HG02571 (cell line): ENCODE measurements around the gene KLK1.
"Not testable (repeated sequence)": the region's sequence is repeated elsewhere in the genome, so short reads cannot be mapped to it uniquely, and the experiment has no call there.

Experiments used
- ATAC-seq: cut with Tn5 transposase; IDR thresholded peaks from one replicate; pipeline ENCODE4 v1.9.1; 2021; ENCODE audit warnings: mild to moderate bottlenecking, moderate library complexity; ENCODE audit not compliant: unreplicated experiment

The KLK1 gene

DNA sequence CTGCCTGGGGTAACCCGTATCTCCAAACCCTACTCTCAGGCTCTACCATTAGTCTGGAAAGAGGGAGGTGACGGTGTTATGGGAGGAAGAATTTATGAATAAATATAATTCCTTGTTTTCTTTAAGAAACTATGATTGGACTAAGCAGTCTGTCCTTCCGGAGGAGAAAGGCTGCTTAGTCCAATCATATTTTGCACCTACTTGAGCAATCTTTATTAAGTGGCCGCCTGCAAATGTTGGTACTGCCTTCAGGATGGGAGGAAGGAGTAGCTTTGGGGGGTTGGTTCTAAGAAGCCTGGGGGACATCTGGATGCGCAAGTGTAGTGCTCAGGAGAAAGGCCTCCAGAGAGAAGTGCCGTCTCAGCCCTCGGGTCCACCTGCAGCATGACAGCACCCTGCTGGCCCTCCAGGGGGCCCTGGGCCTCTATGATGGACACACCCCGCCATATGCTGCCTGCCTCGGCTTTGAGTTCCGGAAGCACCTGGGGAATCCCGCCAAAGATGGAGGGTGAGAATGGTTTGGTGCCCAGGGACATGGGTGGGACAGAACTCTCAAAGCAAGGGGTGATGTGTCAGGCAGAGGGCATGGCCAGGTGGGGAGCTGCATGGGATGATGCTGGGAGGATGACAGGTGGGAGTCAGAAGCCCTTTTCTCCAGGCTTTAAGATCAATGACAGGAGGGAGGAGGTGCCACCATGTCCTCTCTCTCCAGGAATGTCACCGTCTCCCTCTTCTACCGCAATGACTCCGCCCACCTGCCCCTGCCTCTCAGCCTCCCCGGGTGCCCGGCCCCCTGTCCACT is 29.3 kb downstream of the KLK1 start:
- no peak for ATAC-seq

DNA sequence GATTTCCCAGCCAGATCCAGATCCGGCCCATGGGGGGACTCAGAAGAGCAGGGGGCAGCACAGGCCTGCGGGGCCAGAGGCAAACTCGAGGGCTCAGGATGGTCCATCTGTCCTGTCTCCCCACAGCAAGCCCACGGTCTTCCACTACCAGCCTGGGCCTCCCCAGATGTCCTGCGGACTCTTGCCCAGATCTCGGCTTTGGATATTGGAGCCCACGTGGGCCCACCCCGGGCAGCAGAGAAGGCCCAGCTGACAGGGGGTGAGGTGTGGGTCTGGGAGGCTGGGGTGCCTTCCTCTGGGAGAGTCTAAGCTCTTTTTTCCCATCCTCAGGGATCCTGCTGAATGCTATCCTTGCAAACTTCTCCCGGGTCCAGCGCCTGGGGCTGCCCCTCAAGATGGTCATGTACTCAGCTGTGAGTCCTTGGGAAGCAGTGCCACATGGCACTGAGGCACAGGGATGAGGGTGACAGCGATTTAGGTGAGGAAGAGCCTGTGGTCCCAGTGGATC is 30.0 kb downstream of the KLK1 start:
- no peak for ATAC-seq

DNA sequence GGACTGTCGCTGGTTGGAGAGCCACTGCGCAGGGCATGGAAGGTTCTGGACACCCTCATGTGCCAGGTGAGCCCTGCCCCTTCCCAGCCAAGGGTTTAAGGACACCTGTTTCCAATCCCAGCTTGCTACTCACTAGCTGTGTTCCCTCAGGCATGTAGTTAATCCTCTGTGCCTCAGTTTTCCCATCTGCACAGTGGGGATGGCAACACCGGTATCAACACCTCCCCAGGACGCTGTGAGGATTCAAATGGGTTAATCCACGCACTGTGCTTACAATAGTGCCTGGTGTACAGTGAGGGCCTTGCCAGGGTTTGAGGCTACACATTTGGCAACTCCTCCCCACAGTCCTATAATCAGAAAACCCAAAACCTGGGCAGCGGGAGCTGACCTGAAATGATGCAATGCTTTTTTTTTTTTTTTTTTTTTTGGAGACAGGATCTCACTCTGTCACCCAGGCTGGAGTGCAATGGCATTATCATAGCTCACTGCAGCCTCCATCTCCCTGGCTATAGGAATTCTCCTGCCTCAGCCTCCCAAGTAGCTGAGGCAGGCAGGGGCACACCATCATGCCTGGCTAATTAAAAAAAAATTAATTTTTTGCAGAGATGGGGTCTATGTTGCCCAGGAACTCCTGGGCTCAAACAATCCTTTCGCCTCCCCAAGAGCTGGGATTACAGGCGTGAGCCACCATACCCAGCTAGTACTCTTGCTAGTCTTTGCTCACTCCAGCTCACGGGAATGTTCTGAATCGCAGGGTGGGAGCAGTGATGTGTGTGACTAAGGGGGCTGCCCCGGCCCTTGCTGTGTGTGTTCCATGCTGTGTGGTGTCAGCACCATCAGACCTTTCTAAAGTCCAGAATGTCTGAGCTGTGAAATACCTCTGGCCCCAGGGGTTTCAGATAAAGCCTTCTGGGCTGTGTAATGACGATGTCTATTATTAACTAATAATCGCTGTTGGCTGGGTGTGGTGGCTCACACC is 31.0 kb downstream of the KLK1 start:
- ATAC-seq, result no peak

GRCh38 chr19:50791594-50792271 is 31.9 kb downstream of the KLK1 start:
- no peak for ATAC-seq

- ATAC-seq, result no peak
These were observed 32.6 kb downstream of the KLK1 start for GRCh38 chr19:50790922-50791467.

- no peak for ATAC-seq
These were observed 33.2 kb downstream of the KLK1 start, which contains the start of gene ACP4 for GRCh38 chr19:50790396-50790795. ACP4 (plus strand) TSS chr19:50790415; CDS start chr19:50790415, 0 bp downstream.

- ATAC-seq, result no peak
These were observed 38.3 kb downstream of the KLK1 start for GRCh38 chr19:50785329-50785728.

DNA sequence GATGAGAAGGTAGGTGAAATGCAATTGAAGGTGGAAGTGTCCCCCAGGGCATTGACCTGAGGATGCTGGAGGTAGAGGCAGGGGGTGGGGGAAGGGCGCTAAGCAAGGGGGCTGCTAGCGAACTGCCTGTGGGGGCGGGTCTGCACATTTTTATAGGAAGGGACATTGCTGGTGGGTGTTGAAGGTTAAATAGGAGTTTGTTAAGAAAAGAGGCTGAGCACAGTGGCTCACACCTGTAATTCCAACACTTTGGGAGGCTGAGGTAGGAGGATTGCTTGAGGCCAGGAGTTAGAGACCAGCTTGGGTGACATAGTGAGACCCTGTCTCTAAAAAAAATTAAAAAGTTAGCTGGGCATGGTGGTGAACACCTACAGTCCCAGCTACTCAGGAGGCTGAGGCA is 38.9 kb downstream of the KLK1 start:
- ATAC-seq, result no peak

DNA sequence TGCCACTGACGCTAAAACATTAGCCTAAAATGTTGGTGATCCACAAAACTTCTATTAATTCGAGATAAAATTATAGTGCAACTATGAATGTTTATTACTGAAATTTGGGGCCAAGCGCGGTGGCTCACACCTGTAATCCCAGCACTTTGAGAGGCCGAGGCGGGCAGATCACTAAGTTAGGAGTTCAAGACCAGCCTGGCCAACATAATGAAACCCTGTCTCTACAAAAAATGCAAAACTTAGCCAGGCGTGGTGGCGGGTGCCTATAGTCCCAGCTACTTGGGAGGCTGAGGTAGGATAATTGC is 39.8 kb downstream of the KLK1 start:
- ATAC-seq, result not testable (repeated sequence)

GRCh38 chr19:50780753-50781435 is 42.7 kb downstream of the KLK1 start:
- ATAC-seq, result no peak

GRCh38 chr19:50779504-50780457 is 43.8 kb downstream of the KLK1 start:
- ATAC-seq, result no peak

- ATAC-seq, result no peak
These were observed 44.6 kb downstream of the KLK1 start for GRCh38 chr19:50778906-50779430.

GRCh38 chr19:50777830-50778303 is 45.7 kb downstream of the KLK1 start:
- no peak for ATAC-seq

GRCh38 chr19:50777261-50777660 is 46.3 kb downstream of the KLK1 start:
- ATAC-seq, result no peak

- ATAC-seq, result no peak
These were observed 47.5 kb downstream of the KLK1 start for GRCh38 chr19:50776131-50776530.

DNA sequence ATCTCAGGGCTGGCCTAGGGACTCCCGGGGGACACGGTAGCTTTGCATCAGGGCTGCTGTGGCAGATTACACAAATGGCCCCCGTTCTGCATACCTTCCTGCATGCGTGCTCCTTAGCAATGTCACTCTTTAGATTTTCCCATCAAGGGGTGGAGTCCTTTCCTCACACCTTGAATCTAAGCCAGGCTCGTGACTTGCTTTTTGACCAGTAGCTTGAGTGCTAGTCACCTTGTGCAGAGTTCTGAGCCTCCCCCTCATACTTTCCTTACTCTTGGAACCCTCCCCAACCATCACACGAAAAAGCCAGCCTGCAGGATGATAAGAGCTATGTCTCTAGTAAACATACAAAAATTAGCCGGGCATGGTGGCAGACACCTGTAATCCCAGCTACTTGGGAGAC is 50.1 kb downstream of the KLK1 start:
- not testable (repeated sequence) for ATAC-seq

- not testable (repeated sequence) for ATAC-seq
These were observed 50.7 kb downstream of the KLK1 start for GRCh38 chr19:50772912-50773311.

DNA sequence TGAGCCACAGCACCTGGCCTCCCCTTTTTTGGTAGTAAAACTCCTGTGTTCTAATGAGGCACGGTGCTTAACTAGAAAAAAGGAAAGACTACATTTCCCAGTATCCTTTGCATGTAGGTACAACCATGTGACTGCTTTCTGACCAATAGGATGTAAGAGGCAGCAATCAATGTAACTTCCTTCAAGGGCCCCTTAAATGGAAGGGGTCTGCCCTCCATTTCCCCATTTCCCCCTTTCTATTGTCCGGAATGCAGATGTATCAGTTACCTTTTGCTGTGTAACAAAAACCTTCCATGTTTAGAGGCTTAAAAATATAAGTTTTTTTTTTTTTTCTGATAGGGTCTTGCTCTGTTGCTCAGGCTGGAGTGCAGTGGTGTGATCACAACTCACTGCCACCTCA is 51.1 kb downstream of the KLK1 start:
- ATAC-seq, result no peak

- no peak for ATAC-seq
These were observed 52.7 kb downstream of the KLK1 start for GRCh38 chr19:50770888-50771287.
